ENCODE data around the gene SLC7A9.

Gene SLC7A9

GRCh38 chr19:32813862-32814425 lies 55.6 kb downstream of the SLC7A9 start:
- no peak for TF ChIP-seq CTCF (conservative IDR thresholded peaks at IDR 0.05; ENCODE audit: low read length)
- no peak for DNase-seq (ENCODE audit: low read depth)
- H3K4me3 ChIP-seq (ENCODE audit: low read length) = no peak overlapping the region

- no peak for DNase-seq (ENCODE audit: low read depth)
- no peak overlapping the region for H3K4me3 ChIP-seq (ENCODE audit: low read length)
- no peak for TF ChIP-seq CTCF (conservative IDR thresholded peaks at IDR 0.05; ENCODE audit: low read length)
Observed at GRCh38 chr19:32812571-32812970, 57.0 kb downstream of the SLC7A9 start.

- no peak overlapping the region for H3K4me3 ChIP-seq (ENCODE audit: low read length)
- TF ChIP-seq CTCF (conservative IDR thresholded peaks at IDR 0.05; ENCODE audit: low read length) = no peak
- DNase-seq (ENCODE audit: low read depth) = no peak
Observed at GRCh38 chr19:32812036-32812435, 57.5 kb downstream of the SLC7A9 start.

DNA sequence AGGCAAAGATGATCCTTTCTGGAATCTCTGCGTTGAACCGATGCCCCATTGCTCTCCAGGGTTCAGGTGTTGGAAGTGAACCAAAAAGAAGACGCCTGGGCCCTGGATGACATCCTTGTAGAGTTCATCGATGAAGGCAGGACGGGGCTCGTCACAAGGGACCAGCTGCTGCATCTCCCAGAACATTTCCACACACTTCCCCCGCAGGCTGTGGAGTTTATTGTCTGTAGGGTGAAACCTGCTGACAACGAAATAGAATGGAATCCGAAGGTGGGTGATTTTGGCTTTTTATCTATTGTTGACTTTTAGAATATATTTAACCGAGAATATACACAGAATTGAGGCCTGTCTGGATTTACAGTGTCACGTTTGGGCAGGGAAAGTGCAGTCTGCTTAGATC lies 58.4 kb downstream of the SLC7A9 start:
- DNase-seq (ENCODE audit: low read depth) = no peak
- no peak for TF ChIP-seq CTCF (conservative IDR thresholded peaks at IDR 0.05; ENCODE audit: low read length)

GRCh38 chr19:32810452-32810851 lies 59.1 kb downstream of the SLC7A9 start:
- TF ChIP-seq CTCF (conservative IDR thresholded peaks at IDR 0.05; ENCODE audit: low read length) = no peak
- H3K4me3 ChIP-seq (ENCODE audit: low read length) = no peak overlapping the region
- DNase-seq (ENCODE audit: low read depth) = no peak

More for the DNA sequence above, 58.4 kb downstream of the SLC7A9 start:
- no peak overlapping the region for H3K4me3 ChIP-seq (ENCODE audit: low read length)

GRCh38 chr19:32809754-32810153 lies 59.8 kb downstream of the SLC7A9 start:
- no peak for DNase-seq (ENCODE audit: low read depth)
- no peak for TF ChIP-seq CTCF (conservative IDR thresholded peaks at IDR 0.05; ENCODE audit: low read length)
- H3K4me3 ChIP-seq (ENCODE audit: low read length) = no peak overlapping the region

DNA sequence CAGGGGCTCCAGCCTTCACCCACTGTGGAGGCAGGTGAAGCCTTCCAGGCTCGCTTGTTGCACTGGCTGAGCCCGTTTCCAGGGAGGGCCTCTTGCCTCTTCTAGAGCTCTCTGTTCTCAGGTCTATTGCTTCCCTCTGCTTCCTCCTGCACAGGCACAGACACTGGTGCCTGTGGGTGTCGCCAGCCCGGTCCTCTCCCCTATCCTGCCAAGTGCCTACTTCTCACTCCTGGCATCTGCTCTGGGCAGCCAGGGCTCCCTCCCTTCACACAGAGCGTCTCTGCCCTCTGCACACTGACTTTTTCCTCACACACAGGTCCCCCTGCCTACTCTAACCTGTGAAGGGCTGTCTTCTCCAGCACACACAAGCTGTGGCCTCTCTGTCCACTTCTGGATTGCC lies 60.3 kb downstream of the SLC7A9 start:
- TF ChIP-seq CTCF (conservative IDR thresholded peaks at IDR 0.05; ENCODE audit: low read length) = no peak
- no peak for DNase-seq (ENCODE audit: low read depth)
- no peak overlapping the region for H3K4me3 ChIP-seq (ENCODE audit: low read length)
